Activated T-cell treated with anti-CD3 and anti-CD28 coated beads, Interleukin-2, amount 50 U/mL, for 1 hour (primary cell): Measurements from ENCODE around the gene GTF3C5.
"Not testable (repeated sequence)": the region's sequence is repeated elsewhere in the genome, so short reads cannot be mapped to it uniquely, and the experiment has no call there.

Source experiments
- DNase-seq: peaks from one replicate; pipeline ENCODE4 v3.0.0-alpha.2; 2020

GTF3C5 gene

DNA sequence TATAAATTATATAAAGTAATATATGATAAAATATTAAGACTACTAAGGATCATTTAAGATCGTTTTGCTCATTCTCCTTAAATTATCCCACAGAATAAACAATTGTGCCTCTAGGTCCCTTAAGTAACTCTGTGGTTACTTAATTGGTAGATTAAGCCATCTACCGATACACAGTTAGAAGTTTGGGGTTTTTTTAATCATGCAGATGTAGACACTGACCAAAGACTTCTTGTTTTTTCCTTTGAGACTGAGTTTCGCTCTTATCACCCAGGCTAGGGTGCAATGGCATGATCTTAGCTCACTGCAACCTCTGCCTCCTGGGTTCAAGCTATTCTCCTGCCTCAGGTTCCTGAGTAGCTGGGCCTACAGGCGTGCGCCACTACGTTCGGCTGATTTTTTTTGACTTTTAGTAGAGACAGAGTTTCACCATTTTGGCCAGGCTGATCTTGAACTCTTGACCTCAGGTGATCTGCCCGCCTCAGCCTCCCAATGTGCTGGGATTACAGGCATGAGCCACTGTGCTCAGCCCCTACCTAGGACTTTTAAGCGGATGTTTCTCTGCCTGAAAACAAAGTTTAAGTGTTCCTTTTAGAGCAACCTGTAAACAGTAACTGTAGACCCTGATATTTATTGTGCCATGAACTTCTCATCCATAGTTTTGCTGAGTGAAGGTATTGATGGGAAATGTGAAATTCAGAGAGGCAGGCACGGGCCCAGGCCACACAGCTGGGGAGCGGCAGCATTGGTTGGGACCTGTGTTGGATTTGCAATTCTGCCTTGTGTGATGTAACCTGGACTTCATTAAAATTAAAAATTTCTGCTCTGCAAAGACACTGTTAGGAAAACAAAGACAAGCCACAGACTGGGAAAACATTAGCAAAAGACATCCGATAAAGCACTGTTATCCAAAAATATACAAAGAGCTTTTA, 42.6 kb downstream of the GTF3C5 start:
- no peak for DNase-seq

DNA sequence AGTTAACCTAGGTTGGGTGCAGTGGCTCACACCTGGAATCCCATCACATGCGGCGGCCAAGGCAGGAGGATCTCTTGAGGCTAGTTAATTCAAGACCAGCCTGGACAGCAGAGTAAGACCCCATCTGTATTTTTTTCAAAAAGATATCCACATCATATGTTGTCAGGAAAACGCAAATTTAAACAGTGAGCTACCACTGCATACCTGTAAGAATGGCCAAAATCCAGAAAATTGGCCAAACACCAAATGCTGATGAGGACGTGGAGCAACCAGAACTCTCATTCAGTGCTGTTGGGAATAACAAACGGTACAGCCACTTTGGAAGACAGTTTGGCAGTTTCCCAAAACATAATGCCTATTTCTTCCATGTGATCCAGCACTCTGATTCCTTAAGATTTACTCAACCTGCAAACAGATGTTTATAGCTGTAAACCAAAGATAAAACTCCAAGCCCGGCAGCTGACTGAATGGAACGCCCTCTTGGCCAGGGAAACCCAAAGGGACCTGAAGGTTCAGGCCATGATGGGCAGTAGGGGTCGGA, 43.4 kb downstream of the GTF3C5 start:
- DNase-seq = no peak

DNA sequence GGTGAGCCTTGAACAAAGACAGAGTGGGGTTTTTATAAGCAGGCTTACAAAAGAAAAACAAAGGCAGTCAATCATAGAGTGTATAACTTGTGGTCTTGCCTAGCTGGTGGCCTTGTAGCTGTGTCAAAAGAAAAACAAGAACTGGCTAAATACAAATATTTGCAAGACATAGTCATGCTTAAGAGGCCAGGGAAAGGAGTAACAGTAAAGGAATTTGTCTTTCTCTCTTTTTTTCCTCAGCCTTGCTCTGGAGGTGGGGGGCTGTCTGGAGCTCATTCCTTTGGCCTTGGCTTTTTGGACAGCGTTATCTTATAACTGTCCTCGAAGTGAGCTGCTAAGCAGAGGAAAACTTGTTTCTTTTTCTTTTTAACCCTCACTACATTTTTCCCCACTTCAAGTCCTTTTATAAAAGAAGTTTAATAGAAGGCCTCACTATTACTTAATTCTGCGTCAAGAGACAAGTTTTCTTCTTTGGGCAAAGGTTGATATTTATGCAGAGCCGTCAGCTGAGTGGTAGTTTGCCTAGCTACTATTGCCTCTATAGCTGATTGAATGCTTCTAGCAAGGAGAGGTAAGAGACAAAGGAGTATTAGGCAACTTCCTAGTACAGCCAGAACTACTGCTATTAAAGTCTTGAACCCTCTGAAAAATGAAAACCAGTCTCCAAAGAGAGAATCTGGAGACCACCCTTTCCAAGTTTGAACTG, 45.3 kb downstream of the GTF3C5 start:
- DNase-seq = no peak

DNA sequence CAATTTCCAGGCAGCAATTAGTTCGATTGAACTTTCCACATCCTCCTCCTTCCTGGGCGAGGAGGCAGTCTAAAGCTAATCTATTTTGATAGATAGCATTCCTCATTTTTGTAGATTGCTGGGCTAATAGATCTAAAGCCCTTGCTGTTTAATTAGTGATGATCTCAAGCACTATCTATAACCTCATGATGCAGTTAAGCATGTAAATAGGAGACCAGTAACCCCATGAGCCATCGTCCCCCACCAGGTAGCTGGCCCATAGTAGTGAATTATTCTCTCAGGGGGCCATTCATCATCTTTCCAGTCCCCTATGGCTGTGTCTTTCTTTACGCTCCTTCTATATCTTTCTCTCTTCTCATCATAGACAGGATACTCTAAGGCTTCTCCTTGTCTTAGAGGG, 45.9 kb downstream of the GTF3C5 start:
- DNase-seq = no peak

- DNase-seq = no peak
Observed at GRCh38 chr9:133078486-133078885, 47.7 kb downstream of the GTF3C5 start.

DNA sequence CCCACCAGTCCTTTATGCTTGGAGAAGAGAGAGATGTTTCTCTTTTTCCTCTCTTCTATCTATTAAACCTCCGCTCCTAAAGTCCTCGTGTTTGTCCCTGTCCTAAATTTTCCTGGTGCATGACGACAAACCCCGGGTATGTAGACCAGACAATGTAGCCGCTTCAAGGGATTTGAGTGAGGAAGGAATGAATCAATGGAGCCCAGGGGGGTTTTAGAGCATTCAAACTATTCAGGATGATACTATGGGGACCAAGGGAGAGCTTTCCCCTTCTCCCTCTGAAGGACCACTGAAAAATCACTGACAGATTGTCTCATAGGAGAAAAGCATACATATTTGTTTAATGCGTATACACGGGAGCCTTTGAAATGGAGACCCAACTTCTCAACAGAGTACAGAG, 49.4 kb downstream of the GTF3C5 start:
- DNase-seq = no peak

DNA sequence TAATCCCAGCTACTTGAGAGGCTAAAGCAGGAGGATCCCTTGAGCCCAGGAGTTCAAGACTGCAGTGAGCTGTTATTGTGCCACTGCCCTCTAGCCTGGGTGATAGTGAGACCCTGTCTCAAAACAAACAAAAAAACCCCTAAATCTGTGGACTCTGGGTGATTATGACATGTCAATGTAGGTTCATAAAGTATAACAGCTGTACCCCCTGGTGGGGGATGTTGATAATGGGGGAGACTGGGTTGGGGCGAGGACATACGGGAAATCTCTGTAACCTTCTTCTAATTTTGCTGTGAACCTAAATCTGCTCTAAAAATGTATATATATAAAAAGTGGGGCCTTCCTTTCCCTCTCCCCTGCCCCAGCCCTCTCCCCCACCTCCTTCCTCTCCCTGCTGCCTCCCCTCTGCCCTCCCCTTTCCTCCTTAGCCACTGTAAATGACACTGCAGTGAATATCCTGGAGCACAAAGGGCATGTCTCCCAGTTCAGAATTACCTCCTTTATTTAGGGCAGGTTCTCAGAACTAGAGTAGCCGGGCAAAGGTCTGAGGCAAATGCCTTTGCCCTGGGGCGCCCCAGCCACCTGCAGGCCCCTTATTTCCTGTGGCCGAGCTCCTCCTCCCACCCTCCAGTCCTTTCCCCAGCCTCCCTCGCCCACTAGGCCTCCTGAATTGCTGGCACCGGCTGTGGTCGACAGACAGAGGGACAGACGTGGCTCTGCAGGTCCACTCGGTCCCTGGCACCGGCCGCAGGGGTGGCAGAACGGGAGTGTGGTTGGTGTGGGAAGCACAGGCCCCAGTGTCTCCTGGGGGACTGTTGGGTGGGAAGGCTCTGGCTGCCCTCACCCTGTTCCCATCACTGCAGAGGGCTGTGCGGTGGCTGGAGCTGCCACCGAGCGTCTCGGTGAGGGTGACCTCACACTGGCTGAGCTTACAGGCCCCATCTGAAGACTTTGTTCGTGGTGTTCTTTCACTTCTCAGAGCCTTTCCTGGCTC, 50.3 kb downstream of the GTF3C5 start:
- DNase-seq = not testable (repeated sequence)

- not testable (repeated sequence) for DNase-seq
Observed at GRCh38 chr9:133081957-133082644, 51.3 kb downstream of the GTF3C5 start.

- DNase-seq = not testable (repeated sequence)
Observed at GRCh38 chr9:133083688-133084087, 52.9 kb downstream of the GTF3C5 start.

DNA sequence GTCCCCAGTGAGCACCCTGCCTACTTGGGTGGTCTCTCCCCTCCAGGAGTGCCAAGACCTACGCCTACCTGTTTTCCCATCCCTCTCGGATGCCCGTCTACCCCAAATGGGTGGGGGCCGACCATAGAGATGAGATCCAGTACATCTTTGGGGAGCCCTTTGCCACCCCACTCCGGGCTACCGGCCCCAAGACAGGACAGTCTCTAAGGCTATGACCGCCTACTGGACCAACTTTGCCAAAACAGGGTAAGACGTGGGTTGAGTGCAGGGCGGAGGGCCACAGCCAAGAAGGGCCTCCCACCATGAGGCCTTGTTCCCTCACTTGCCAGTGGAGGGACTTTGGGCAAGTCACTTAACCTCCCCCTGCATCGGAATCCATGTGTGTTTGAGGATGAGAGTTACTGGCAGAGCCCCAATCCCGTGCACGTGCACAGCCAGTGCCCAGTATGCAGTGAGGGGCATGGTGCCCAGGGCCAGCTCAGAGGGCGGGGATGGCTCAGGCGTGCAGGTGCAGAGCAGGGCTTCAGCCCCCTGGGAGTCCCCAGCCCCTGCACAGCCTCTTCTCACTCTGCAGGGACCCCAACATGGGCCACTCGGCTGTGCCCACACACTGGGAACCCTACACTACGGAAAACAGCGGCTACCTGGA, 55.5 kb downstream of the GTF3C5 start:
- DNase-seq = not testable (repeated sequence)

DNA sequence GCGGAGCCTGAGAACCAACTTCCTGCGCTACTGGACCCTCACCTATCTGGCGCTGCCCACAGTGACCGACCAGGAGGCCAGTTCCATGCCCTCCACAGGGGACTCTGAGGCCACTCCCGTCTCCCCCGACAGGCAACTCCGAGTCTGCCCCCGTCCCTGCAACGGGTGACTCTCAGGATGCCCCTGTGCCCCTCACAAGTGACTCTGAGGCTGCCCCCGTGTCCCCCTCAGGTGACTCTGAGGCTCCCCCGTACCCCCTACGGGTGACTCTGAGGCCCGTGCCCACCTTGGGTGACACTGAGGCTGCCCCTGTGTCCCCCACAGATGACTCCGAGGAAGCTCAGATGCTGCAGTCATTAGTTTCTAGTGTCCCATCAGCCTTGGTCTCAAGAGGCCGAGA, 56.1 kb downstream of the GTF3C5 start:
- DNase-seq = no peak

- DNase-seq = no peak
Observed at GRCh38 chr9:133087429-133088145, 56.8 kb downstream of the GTF3C5 start.

DNA sequence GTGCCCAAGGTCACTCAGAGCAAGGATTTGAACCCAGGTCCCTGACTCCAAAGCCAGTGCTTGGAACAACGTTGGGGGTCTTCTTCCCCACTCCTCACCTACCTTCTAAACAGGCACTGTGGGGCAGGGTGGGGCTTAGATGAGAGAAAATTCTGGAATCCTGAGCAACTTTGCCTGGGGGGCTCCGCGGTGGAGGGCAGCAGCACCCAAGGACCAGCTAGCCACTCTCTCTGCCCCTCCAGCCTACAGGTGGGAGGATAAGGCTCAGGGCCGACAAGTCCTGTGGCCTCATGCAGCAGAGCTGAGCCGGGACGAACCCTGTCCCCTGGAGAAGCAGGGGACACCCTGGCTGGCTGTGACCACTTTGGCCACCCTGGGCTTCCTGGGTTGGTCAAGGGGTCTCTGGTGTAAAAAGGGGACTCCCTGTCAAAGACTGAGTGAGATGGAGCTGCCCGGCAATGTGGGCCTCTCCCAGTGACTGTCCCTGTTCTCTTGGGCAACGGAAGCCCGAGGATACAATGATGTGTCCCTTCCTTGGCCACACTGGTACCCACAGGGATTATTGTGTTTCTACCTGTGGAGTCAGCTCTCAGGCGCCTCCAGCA, 57.5 kb downstream of the GTF3C5 start:
- DNase-seq = no peak

GRCh38 chr9:133088756-133089155, 58.0 kb downstream of the GTF3C5 start:
- no peak for DNase-seq

- no peak for DNase-seq
Observed at GRCh38 chr9:133089271-133089671, 58.5 kb downstream of the GTF3C5 start.

DNA sequence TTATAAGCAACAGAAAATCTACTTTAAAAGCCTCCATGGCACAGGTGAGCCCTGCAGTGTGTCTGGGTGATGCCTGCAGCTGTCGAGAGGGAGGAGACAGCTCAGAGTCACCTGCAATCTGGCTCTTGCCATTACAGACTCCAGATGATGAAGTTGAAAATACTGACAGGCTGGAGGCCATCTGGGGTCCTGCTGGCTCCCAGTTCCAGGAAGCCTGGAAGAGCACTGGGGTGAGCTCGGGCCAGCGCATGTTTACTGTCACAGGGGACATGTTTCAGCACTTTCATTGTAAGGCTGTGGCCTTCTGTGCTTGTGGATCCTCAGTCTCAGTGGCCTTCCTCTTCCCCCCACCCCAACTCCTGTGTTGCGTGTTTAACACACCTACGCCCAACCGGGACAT, 59.4 kb downstream of the GTF3C5 start:
- DNase-seq = no peak

DNA sequence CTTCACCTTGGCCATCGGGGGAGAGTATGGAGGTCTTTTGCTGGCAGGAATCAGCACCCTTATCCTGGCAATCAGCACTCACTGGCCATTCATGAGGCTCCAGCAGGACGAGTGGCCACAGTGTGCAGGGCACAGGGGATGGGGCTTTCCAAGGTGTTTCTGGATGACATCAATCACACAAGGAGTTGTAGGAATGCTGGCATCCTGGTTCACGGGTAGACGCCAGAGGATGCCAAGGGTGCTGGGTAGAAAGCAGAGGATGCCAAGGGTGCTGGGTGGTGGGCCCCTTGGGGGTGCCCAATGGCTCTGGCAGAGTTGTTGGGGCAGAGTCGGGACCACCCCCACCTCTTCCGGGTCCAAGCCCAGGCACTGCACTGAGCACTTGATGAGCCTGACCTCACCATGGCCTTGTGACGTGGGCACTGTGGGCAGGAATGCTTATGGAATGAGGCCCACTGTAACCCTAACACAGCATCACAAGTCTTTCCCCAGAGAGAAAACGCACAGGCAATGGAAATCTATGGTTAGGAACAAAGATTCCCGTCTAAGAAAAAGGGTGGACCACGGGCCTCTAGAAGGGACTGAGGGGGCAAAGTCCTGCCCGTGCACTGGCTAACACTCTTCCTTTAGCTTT, 60.1 kb downstream of the GTF3C5 start:
- no peak for DNase-seq

GRCh38 chr9:133094351-133094750, 63.6 kb downstream of the GTF3C5 start:
- DNase-seq = not testable (repeated sequence)

- no peak for DNase-seq
Observed at GRCh38 chr9:133094842-133095393, 64.1 kb downstream of the GTF3C5 start.
